ENCODE results near the gene SLC36A3. TPM values are rescaled to one million over a fixed set of nuclear protein-coding genes. Genes with fewer than 3 reads are reported as not detected.
"Not testable (repeated sequence)": the region's sequence is repeated elsewhere in the genome, so short reads cannot be mapped to it uniquely, and the experiment has no call there.

SLC36A3 gene
- total RNA-seq, 1 donor from 2014 or later = not detected

DNA sequence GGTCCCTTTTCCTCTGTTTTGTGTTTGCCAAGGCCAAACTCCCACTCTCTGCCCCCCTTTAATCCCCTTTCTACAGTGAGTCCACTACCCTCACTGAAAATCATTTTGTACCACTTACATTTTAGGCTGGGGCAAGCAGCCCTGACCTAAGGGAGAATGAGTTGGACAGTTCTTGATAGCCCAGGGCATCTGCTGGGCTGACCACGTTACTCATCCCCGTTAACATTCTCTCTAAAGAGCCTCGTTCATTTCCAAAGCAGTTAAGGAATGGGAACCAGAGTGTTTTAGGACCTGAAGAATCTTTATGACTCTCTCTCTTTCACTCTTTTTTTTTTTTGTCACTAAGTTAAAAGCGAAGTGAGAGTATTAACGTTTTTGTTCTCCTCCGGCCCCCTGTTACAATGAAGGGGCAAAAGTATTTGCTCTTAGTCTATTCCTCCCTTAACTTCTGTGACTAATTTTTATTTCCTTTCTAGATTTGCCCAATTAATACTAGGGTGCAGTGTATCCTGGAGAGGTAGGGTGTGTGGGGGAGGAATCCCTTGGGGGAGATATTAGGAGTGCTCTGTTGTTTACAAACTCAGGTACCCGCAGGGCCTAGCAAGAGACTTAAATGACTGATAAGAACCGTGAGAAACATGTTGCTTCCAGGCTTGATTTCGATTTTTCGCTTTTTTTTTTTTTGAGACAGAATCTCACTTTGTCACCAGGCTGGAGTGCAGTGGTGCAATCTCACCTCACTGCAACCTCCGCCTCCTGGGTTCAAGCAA lies 35.9 kb downstream of the SLC36A3 start:
- H3K27me3 Mint-ChIP-seq = no peaks in the 10 kb centered on the region
- H3K4me3 Mint-ChIP-seq = no peak overlapping the region
- no peak for DNase-seq
- H3K27ac Mint-ChIP-seq = no peak overlapping the region
- H3K9me3 Mint-ChIP-seq = peaks cover 4% of the 10 kb centered on the region
- H3K36me3 Mint-ChIP-seq (ENCODE audit: low read depth) = peaks cover 33% of the 10 kb centered on the region
- intact Hi-C loops (cut with micrococcal nuclease) = no loop called here
- H3K4me1 Mint-ChIP-seq = peaks cover 14% of the 10 kb centered on the region

DNA sequence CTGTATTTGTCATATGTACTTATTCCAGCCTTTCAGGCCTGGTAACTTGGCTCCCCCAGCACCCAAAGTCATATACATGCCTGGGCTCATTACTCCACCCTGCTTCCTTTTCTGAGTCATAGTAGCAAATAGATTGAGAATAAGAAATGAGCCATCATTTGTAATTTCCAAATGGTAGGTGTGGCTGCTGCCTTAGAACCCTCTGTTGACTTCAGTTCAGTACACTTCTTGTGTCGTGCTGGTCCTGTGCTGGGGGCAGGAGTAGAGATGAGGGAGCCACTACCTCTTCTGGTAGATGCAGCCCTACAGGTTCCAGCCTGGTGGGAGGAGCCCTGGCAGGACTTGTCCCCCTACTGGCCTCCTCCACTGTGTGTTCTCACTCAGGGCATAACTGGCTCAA lies 39.5 kb downstream of the SLC36A3 start:
- peaks cover 14% of the 10 kb centered on the region for H3K4me1 Mint-ChIP-seq
- H3K9me3 Mint-ChIP-seq = peaks cover 4% of the 10 kb centered on the region
- H3K27me3 Mint-ChIP-seq = no peaks in the 10 kb centered on the region
- DNase-seq = no peak
- H3K27ac Mint-ChIP-seq = peak overlapping the region; percentile 87
- peaks cover 35% of the 10 kb centered on the region for H3K36me3 Mint-ChIP-seq (ENCODE audit: low read depth)
- peak overlapping the region; percentile 47 for H3K4me3 Mint-ChIP-seq
- intact Hi-C loops (cut with micrococcal nuclease) = loop anchor here (1.0 kb wide), 1 partner anchor 11 kb away; the partner anchor contains the start of gene GM2A

DNA sequence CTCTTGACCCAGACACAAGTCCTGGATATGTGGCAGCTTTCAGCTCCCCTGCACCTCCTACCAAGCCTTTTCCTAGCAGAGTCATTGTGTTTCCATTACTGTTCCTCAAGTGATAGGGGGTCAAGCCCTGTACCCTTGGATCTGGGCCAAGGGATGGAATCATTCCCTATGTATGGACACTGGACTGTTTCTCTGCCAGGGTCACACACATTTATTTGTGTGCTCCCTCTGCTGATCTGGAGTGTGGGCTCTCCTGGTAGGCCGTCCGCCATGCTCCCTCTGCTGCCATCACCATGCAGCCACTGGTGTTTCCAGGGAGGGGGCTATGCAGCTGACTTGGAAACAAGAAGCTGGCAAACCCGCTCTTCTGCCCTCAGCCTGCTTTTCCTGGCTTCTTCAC lies 41.0 kb downstream of the SLC36A3 start:
- H3K27me3 Mint-ChIP-seq = no peaks in the 10 kb centered on the region

DNA sequence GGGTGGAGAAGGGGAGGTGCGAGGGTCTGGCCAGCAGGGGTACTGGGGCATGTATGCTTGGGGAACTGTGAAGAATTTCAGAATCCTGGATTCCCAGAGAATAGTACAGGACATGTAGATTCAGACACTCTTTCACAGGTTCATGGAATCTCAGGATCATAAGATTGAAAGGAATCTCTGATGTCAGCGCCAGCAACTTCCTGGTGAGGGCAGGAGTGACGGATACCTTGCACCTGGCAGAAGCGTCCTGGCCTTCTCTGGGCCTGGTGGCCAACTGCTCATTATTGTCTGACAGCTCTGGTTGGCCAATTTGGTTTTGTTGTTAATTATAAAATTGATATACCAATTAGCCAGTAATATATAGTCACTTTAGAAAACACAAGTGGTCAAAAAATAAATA lies 43.6 kb downstream of the SLC36A3 start:
- Mint-ChIP-seq H3K27ac (no peak overlapping the region), H3K9me3 (peaks cover 4% of the 10 kb centered on the region), H3K4me1 (peaks cover 24% of the 10 kb centered on the region), H3K36me3 (ENCODE audit: low read depth) (peaks cover 15% of the 10 kb centered on the region), H3K27me3 (no peaks in the 10 kb centered on the region), H3K4me3 (no peak overlapping the region)
- DNase-seq = no peak
- intact Hi-C loops (cut with micrococcal nuclease) = loop anchor here (10.0 kb wide), 1 partner anchor 1525 kb away; the partner anchor contains the start of gene PPARGC1B

More for the DNA sequence above, 41.0 kb downstream of the SLC36A3 start:
- Mint-ChIP-seq H3K27ac (no peak overlapping the region), H3K4me3 (no peak overlapping the region), H3K9me3 (peaks cover 4% of the 10 kb centered on the region), H3K4me1 (peaks cover 18% of the 10 kb centered on the region), H3K36me3 (ENCODE audit: low read depth) (peaks cover 31% of the 10 kb centered on the region)
- intact Hi-C loops (cut with micrococcal nuclease) = no loop called here
- DNase-seq = no peak

DNA sequence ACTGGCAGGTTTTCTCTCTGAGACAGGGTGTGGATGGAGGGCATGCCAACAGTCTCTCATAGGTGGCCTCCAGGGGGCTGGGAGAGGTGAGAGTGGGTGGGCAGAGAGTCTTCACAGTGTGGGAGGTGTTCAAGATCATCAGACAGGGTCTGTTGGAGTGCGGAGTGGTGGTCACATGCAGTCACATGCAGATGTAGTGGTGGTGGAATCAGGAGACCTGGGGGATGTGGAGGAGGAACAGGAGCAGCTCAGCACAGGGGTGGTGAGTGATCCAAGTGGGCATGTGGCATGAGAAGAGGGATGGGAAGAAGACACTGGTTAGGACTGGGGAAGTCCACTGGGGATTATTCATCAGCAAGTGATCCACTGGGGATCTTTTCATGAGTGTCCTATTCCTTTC lies 44.8 kb downstream of the SLC36A3 start:
- Mint-ChIP-seq H3K4me1 (peaks cover 23% of the 10 kb centered on the region), H3K27ac (peak overlapping the region; percentile 45), H3K36me3 (ENCODE audit: low read depth) (peaks cover 7% of the 10 kb centered on the region), H3K9me3 (peaks cover 1% of the 10 kb centered on the region), H3K27me3 (no peaks in the 10 kb centered on the region), H3K4me3 (no peak overlapping the region)
- intact Hi-C loops (cut with micrococcal nuclease) = loop anchor here (10.0 kb wide), 1 partner anchor 1524 kb away; the partner anchor contains the start of gene PPARGC1B
- no peak for DNase-seq

DNA sequence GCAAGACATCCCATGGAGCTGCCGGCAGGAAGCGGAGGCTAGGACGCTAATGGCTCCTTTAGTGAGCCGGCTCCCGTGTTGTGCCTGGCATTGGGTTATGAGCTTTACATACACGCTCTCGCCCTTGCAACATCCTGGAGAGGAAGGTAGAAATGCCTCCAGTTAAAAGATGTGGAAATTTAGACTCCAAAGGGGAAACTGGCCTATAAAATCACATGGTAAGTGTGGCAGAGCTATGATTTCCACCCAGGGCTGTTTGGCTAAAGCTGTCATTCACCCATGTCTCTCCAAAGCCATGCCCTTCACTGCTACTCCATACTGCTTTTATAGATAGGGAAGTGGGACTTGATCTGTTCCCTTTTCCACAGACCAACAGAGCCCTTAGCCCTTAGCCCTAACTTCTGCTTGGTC lies 45.4 kb downstream of the SLC36A3 start:
- Mint-ChIP-seq H3K36me3 (ENCODE audit: low read depth) (peaks cover 5% of the 10 kb centered on the region), H3K4me3 (no peak overlapping the region), H3K4me1 (peaks cover 23% of the 10 kb centered on the region), H3K27ac (no peak overlapping the region), H3K27me3 (no peaks in the 10 kb centered on the region), H3K9me3 (no peaks in the 10 kb centered on the region)
- DNase-seq = no peak
- intact Hi-C loops (cut with micrococcal nuclease) = loop anchor here (10.0 kb wide), 1 partner anchor 1523 kb away; the partner anchor contains the start of gene PPARGC1B

DNA sequence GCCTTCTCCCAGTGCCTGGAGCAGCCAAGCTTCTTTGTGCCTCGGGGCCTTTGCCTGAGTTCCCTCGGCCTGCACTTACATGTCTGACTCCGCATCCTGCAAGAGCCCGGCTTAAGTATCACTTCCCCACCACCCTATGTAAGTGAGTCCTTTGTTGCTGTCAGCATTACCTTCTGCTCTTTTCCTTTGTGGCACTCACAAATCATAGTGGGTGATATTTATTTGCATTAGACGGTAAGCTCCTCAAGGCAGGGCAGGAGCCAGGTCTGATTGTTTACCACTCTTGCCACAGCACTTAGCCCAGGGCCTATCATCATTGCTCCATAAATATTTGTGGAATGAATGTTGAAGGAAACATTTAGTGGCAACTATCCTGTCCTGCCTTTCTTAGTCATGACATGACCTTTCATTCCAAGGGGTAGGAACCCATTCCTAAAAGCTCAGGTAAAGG lies 45.8 kb downstream of the SLC36A3 start:
- H3K9me3 Mint-ChIP-seq = no peaks in the 10 kb centered on the region
- H3K27me3 Mint-ChIP-seq = no peaks in the 10 kb centered on the region
- peaks cover 5% of the 10 kb centered on the region for H3K36me3 Mint-ChIP-seq (ENCODE audit: low read depth)
- no peak overlapping the region for H3K27ac Mint-ChIP-seq
- no peak for DNase-seq
- no peak overlapping the region for H3K4me3 Mint-ChIP-seq
- peaks cover 23% of the 10 kb centered on the region for H3K4me1 Mint-ChIP-seq
- intact Hi-C loops (cut with micrococcal nuclease) = loop anchor here (10.0 kb wide), 1 partner anchor 1523 kb away; the partner anchor contains the start of gene PPARGC1B

DNA sequence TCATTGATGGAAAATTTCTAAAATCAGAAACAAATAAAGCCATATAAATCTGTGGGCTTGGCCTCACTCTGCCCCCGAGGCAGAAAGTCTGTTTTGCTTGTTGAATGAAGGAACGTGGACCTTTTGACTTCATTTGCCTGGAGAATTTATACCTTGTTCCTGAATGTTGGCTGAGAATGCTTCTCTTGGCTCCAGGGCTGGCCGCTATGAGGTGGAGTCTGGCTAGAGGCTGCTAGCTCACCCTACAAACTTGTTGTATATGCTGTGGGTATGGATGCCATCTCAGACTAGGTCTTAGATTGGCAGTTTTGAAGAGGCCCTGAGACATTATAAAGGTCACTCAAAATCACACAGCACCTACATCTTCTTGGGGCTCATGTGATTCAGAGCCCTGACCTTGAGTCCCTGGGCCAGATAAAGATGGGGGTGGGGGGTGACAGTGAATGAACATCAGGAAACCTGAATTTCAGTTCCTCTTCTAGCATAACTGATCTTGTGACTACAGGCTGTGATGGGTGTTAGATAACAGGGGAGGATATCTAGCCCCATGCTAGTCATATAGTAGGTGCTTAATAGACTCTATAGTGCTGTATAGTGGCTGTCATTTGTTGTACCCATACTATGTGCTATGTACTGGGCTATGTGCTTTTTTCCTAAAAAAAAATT lies 47.8 kb downstream of the SLC36A3 start:
- Mint-ChIP-seq H3K27ac (no peak overlapping the region), H3K36me3 (ENCODE audit: low read depth) (peaks cover 4% of the 10 kb centered on the region), H3K9me3 (no peaks in the 10 kb centered on the region), H3K27me3 (no peaks in the 10 kb centered on the region), H3K4me3 (no peak overlapping the region), H3K4me1 (peaks cover 33% of the 10 kb centered on the region)
- no peak for DNase-seq
- intact Hi-C loops (cut with micrococcal nuclease) = loop anchor here (10.0 kb wide), 1 partner anchor 1521 kb away; the partner anchor contains the start of gene PPARGC1B

DNA sequence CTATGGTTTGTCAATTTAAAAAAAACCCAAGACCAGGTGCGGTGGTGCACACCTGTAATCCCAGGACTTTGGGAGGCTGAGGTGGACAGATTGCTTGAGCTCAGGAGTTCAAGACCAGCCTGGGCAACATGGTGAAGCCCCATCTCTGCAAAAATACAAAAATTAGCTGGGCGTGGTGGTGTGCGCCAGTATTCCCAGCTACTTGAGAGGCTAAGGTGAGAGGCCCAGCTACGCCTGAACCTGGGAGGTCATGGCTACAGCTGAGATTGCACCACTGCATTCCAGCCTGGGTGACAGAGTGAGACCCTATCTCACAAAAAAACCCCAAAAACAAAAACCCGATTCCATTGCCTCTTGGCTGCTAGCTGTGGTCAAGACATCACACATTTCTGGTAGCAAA lies 48.6 kb downstream of the SLC36A3 start:
- not testable (repeated sequence) for H3K36me3 Mint-ChIP-seq (ENCODE audit: low read depth); H3K27me3 Mint-ChIP-seq; H3K9me3 Mint-ChIP-seq; DNase-seq; H3K4me3 Mint-ChIP-seq; H3K27ac Mint-ChIP-seq
- peaks cover 34% of the 10 kb centered on the region for H3K4me1 Mint-ChIP-seq
- intact Hi-C loops (cut with micrococcal nuclease) = loop anchor here (5.0 to 10.0 kb wide), 3 partner anchors 463 to 1520 kb away; partner anchors contain the start of genes PPARGC1B and RBM22

DNA sequence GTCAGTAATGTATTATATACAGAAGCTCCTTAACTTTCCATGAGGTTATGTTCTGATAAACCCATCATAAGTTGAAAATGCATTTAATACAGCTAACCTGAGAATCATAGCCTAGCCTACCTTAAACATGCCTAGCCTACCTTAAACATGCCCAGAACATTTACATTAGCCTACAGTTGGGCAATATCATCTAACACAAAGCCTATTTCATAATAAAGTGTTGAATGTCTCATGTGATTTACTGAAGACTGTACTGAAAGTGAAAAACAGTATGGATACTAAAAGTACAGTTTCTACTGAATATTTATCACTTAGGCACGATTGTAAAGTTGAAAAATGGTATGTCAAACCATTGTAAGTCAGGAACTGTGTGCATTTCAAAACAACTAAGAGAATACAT lies 49.0 kb downstream of the SLC36A3 start:
- H3K4me1 Mint-ChIP-seq = peaks cover 34% of the 10 kb centered on the region
- H3K27me3 Mint-ChIP-seq = no peaks in the 10 kb centered on the region
- intact Hi-C loops (cut with micrococcal nuclease) = loop anchor here (5.0 to 10.0 kb wide), 3 partner anchors 462 to 1520 kb away; partner anchors contain the start of genes PPARGC1B and RBM22
- H3K27ac Mint-ChIP-seq = no peak overlapping the region
- peaks cover 2% of the 10 kb centered on the region for H3K36me3 Mint-ChIP-seq (ENCODE audit: low read depth)
- no peak overlapping the region for H3K4me3 Mint-ChIP-seq
- DNase-seq = no peak
- no peaks in the 10 kb centered on the region for H3K9me3 Mint-ChIP-seq

DNA sequence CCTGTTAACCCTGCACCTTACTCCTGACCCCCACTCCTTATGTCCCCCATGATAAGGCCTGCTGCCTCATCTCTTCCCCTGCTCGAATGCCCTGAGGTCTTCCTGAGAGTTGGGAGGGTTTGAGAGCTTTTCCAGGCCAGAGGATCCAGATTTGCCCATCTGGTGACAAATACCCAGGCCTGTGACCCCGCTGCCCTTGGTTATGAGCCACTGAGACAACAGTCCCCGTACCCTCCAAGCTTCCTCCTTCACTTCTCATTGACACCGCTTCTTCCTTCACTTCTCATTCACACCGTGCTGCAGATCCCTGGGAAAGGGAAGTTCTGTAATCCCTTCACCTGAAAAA lies 50.0 kb downstream of the SLC36A3 start:
- no peaks in the 10 kb centered on the region for H3K36me3 Mint-ChIP-seq (ENCODE audit: low read depth)
- peak; percentile 67 for DNase-seq
- peak overlapping the region; percentile 89 for H3K4me3 Mint-ChIP-seq
- H3K4me1 Mint-ChIP-seq = peaks cover 31% of the 10 kb centered on the region
- no peaks in the 10 kb centered on the region for H3K27me3 Mint-ChIP-seq
- intact Hi-C loops (cut with micrococcal nuclease) = loop anchor here (1.0 to 10.0 kb wide), 8 partner anchors 11 to 1519 kb away; partner anchors contain the start of genes IRGM, PPARGC1B and RBM22
- H3K9me3 Mint-ChIP-seq = no peaks in the 10 kb centered on the region
- peak overlapping the region; percentile 95 for H3K27ac Mint-ChIP-seq

DNA sequence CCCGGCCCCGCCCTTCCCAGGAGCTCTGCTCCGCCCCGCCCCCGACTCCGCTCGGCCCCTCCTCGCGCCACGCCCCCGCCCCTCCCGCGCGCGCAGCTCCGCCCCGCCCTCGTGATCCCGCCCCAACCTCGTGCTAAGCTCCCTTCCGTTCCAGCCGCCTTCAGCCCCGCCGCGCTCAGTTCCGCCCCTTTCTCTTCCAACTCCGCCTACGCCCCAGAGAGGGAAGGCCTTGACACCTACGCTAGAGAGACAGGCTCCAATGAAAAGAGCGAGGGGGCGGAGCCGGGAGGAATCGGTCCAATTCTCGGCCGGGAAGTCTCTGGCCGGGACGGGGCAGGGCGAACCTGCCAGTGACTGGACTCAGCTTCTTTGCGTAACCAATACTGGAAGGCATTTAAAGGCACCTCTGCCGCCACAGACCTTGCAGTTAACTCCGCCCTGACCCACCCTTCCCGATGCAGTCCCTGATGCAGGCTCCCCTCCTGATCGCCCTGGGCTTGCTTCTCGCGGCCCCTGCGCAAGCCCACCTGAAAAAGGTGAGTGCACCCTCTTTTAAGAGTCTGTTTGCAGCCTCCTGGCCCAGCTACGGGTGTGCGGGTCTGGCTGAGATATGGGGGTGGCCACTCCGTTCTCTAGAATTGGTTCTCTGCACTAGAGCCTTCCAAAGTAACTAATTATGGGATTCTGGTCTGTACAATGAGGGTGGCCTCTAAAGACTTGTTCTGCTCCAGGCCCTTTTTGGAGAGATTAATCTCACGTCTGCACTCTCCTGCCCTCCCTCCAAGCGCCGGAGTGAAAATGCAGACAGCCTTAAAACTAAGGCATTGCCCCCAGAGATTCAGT lies 50.6 kb downstream of the SLC36A3 start, which contains the start of gene GM2A:
GM2A (plus strand) TSS at position 424 of the 843 bp plus-strand sequence; CDS start at position 456, 32 bp downstream.
- intact Hi-C loops (cut with micrococcal nuclease) = loop anchor here (1.0 to 10.0 kb wide), 11 partner anchors 11 to 1518 kb away; partner anchors contain the start of genes CCDC69, G3BP1, IRGM and PPARGC1B
- Mint-ChIP-seq H3K36me3 (ENCODE audit: low read depth) (no peaks in the 10 kb centered on the region), H3K9me3 (no peaks in the 10 kb centered on the region), H3K27me3 (no peaks in the 10 kb centered on the region), H3K27ac (peak within 1 kb of the TSS; percentile 95), H3K4me3 (peak within 1 kb of the TSS; percentile 89), H3K4me1 (peaks cover 30% of the 10 kb centered on the region)
- peak; percentile 100 for DNase-seq

DNA sequence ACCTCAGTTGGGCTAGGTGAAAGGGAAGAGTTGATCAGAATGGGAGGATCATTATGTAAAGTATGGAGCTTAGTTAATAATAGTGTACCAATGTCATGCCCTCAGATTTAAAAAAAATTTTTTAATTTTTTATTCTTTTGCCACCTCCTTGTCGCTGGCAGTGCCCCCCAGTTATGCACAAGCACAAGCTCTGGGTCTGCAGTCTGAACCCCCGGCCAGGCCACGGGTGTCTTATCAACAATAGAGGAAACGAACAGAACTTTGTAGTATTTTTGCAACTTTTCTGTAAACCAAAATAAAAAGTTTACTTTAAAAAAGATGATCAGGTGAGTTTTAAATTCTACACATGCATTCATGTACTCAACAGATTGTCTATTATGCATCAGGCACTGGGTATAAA lies 51.9 kb downstream of the SLC36A3 start:
- DNase-seq = no peak
- no peaks in the 10 kb centered on the region for H3K36me3 Mint-ChIP-seq (ENCODE audit: low read depth)

More for the DNA sequence above, 51.9 kb downstream of the SLC36A3 start:
- peak overlapping the region; percentile 63 for H3K4me3 Mint-ChIP-seq
- no peaks in the 10 kb centered on the region for H3K9me3 Mint-ChIP-seq
- H3K4me1 Mint-ChIP-seq = peaks cover 30% of the 10 kb centered on the region
- no peaks in the 10 kb centered on the region for H3K27me3 Mint-ChIP-seq
- intact Hi-C loops (cut with micrococcal nuclease) = loop anchor here (1.0 to 10.0 kb wide), 9 partner anchors 27 to 1517 kb away; partner anchors contain the start of genes CCDC69, G3BP1, IRGM and PPARGC1B
- H3K27ac Mint-ChIP-seq = peak overlapping the region; percentile 95
